Endothelial cell of umbilical vein (primary cell): ENCODE measurements around the gene HES6. TPM values are rescaled to one million over a fixed set of nuclear protein-coding genes. Genes with fewer than 3 reads are reported as not detected.

Source experiments
- BruUV-seq: library from RNA; stranded (reverse); fragments of 400-500 nt; replicated peaks from 2 replicates; lab custom pipeline; 2021; lab: Mats Ljungman, UMichigan
- CTCF ChIA-PET: fragments of 300-600, 350-600 bp; sonication (Branson Sonifier 250); formaldehyde crosslinking; loops from one replicate; lab custom pipeline; 2021; ENCODE audit warnings: antibody characterized with exemption, inconsistent platforms; lab: Charles Lee
- POLR2A ChIA-PET: fragments of 300-600, 350-600 bp; sonication (Branson Sonifier 250); formaldehyde crosslinking; loops from one replicate; lab custom pipeline; 2021; ENCODE audit warnings: antibody characterized with exemption, inconsistent platforms; lab: Charles Lee
- DNase-seq: peaks from one replicate; pipeline ENCODE4 v3.0.0-alpha.2; 2011; ENCODE audit warnings: low read depth, low spot score
- FAIRE-seq: peaks from 2 replicates; lab custom pipeline; 2011; peaks lifted over from hg19 to GRCh38; lab: Jason Lieb, UNC
- H2AFZ ChIP-seq: 2 replicates; pipeline ENCODE4 v1.6.0; 2012; ENCODE audit warnings: low read depth, low read length, control low read depth, inconsistent platforms
- H3K27ac ChIP-seq: 2 replicates; pipeline ENCODE4 v1.5.1; 2011; ENCODE audit warnings: low read depth, mild to moderate bottlenecking, control low read depth, low read length, moderate library complexity; ENCODE audit not compliant: insufficient read depth
- H3K27me3 ChIP-seq, 2 experiments: 2 replicates each; pipeline versions ENCODE4 v1.6.0 to v1.6.1; 2011; ENCODE audit warnings: low read length in 2 of 2, mixed read lengths in 1 of 2; ENCODE audit not compliant: control insufficient read depth in 2 of 2, insufficient read depth in 2 of 2
- H3K36me3 ChIP-seq, 2 experiments: 2 replicates in 1 of 2; 3 replicates in 1 of 2; pipeline ENCODE4 v1.5.1; 2011; ENCODE audit warnings: low read length in 2 of 2, mild to moderate bottlenecking in 1 of 2, moderate library complexity in 1 of 2; ENCODE audit not compliant: control insufficient read depth in 2 of 2, insufficient read depth in 2 of 2; ENCODE audit errors: extremely low read depth in 1 of 2
- H3K4me1 ChIP-seq: 3 replicates; pipeline ENCODE4 v1.5.1; 2011; ENCODE audit warnings: mild to moderate bottlenecking, low read length; ENCODE audit not compliant: control insufficient read depth, insufficient read depth; ENCODE audit errors: extremely low read depth
- H3K4me2 ChIP-seq: 2 replicates; pipeline ENCODE4 v1.6.1; 2011; ENCODE audit warnings: low read length, control low read depth, mixed read lengths; ENCODE audit not compliant: insufficient read depth
- H3K4me3 ChIP-seq, 3 experiments: fragments of 200-600 bp in 1 of 3; sonication (generic), shearing (Covaris generic) in 1 of 3; replicated peaks in 1 of 3; 2 replicates each; pipeline ENCODE4 v1.5.1; 2011 to 2016; ENCODE audit warnings: control low read depth in 3 of 3, low read length in 3 of 3, mild to moderate bottlenecking in 2 of 3, inconsistent platforms in 1 of 3, low read depth in 1 of 3, moderate library complexity in 1 of 3; ENCODE audit not compliant: insufficient read depth in 1 of 3
- H3K79me2 ChIP-seq: 2 replicates; pipeline ENCODE4 v1.6.0; 2012; ENCODE audit warnings: low read length, inconsistent platforms; ENCODE audit not compliant: control insufficient read depth, insufficient read depth
- H3K9ac ChIP-seq: replicated peaks from 2 replicates; pipeline ENCODE3; 2011; ENCODE audit warnings: low read length, control low read depth; ENCODE audit not compliant: insufficient read depth; ENCODE audit errors: extremely low read depth
- H3K9me1 ChIP-seq: replicated peaks from 3 replicates; pipeline ENCODE4 v1.6.0; 2011; ENCODE audit warnings: mild to moderate bottlenecking, low read length; ENCODE audit not compliant: control insufficient read depth, insufficient read depth; ENCODE audit errors: extremely low read depth
- H3K9me3 ChIP-seq: replicated peaks from 2 replicates; pipeline ENCODE4 v1.5.1; 2012; ENCODE audit warnings: low read length, inconsistent platforms; ENCODE audit not compliant: control insufficient read depth, insufficient read depth
- H4K20me1 ChIP-seq: replicated peaks from 2 replicates; pipeline ENCODE3; 2011; ENCODE audit warnings: mild to moderate bottlenecking, low read length; ENCODE audit not compliant: control insufficient read depth, insufficient read depth; ENCODE audit errors: extremely low read depth
- CTCF ChIP-seq, 2 donors: IDR thresholded peaks; 1 replicate in 1 of 2; 2 replicates in 1 of 2; pipeline ENCODE4 v1.5.1; 2011; ENCODE audit warnings: low read length in 2 of 2, mild to moderate bottlenecking in 2 of 2, moderate library complexity in 2 of 2, control low read depth in 1 of 2, inconsistent platforms in 1 of 2, low read depth in 1 of 2; ENCODE audit not compliant: insufficient read depth in 1 of 2; ENCODE audit errors: extremely low read depth in 1 of 2
- EZH2 ChIP-seq: IDR thresholded peaks from 2 replicates; pipeline ENCODE4 v1.6.1; 2012; ENCODE audit warnings: borderline replicate concordance, low read depth, mild to moderate bottlenecking, moderate library complexity, low read length, inconsistent platforms; ENCODE audit not compliant: severe bottlenecking
- FOS ChIP-seq: IDR thresholded peaks from 2 replicates; pipeline ENCODE4 v1.6.1; 2011; ENCODE audit warnings: mild to moderate bottlenecking, low read length, moderate library complexity, borderline replicate concordance; ENCODE audit not compliant: insufficient read depth
- GATA2 ChIP-seq: IDR thresholded peaks from 2 replicates; pipeline ENCODE4 v1.7.0; 2011; ENCODE audit warnings: low read depth, mild to moderate bottlenecking, moderate library complexity, mixed read lengths, low read length; ENCODE audit not compliant: insufficient read length, insufficient read depth
- JUN ChIP-seq: IDR thresholded peaks from 2 replicates; pipeline ENCODE4 v1.6.1; 2011; ENCODE audit warnings: borderline replicate concordance, low read depth; ENCODE audit not compliant: insufficient read length, insufficient read depth
- MAX ChIP-seq: IDR thresholded peaks from 2 replicates; pipeline ENCODE4 v1.6.1; 2011; ENCODE audit not compliant: insufficient read depth, insufficient read length
- MYC ChIP-seq: IDR thresholded peaks from one replicate; pipeline ENCODE4 v1.6.1; 2011; ENCODE audit warnings: mild to moderate bottlenecking, low read depth, low read length
- POLR2A ChIP-seq: IDR thresholded peaks from 2 replicates; pipeline ENCODE4 v1.6.1; 2012; ENCODE audit warnings: low read depth, mild to moderate bottlenecking, control low read depth, low read length
- POLR2AphosphoS5 ChIP-seq: IDR thresholded peaks from 2 replicates; pipeline ENCODE4 v1.6.1; 2012; ENCODE audit warnings: low read depth, mild to moderate bottlenecking, control low read depth, low read length, moderate library complexity; ENCODE audit not compliant: insufficient read depth
- dilution Hi-C: fragments of 300-500 bp; cut with MboI; formaldehyde crosslinking; loops from one replicate; pipeline ENCODE4 v1.15.0; 2019; ENCODE audit warnings: low sequenced_read_pairs; ENCODE audit not compliant: extremely low pct_ligation_motif_present
- intact Hi-C: fragments of 100-400 bp; cut with micrococcal nuclease; formaldehyde crosslinking; loops from one replicate; pipeline ENCODE4 v1.10.0; 2022
- polyA plus RNA-seq, 4 experiments: library from polyadenylated mRNA; depleted of rRNA in 3 of 4; stranded (reverse) in 3 of 4; unstranded in 1 of 4; fragments of >200 nt; gene quantifications; 2 replicates each; pipeline versions ENCODE4 v1.2.1 to v1.2.3, GENCODE V29; 2011 to 2012; ENCODE audit warnings: missing spikeins in 1 of 4
- total RNA-seq: library from RNA; stranded (reverse); gene quantifications from 2 replicates; pipeline ENCODE4 v1.2.3, GENCODE V29; 2021

HES6 gene
- total and polyA plus RNA-seq, 2 donors (not counting 3 experiments of a cell fraction or from before 2014, with no cell fraction given): 2.2 to 5.1 TPM

GRCh38 chr2:238270606-238271005 lies 30.8 kb upstream of the HES6 start:
- Histone ChIP-seq H3K9me3 (no peaks in the 10 kb centered on the region), H3K4me2 (no peak overlapping the region), H3K79me2 (no peaks in the 10 kb centered on the region), H4K20me1 (no peaks in the 10 kb centered on the region), H2AFZ (no peak overlapping the region), H3K27ac (no peak overlapping the region), H3K27me3 (no peaks in the 10 kb centered on the region), H3K4me3 (no peak overlapping the region), H3K9me1 (no peaks in the 10 kb centered on the region), H3K36me3 (peaks cover 0 to 3% of the 10 kb centered on the region in 2 experiments), H3K9ac (no peak overlapping the region), H3K4me1 (no peaks in the 10 kb centered on the region)
- POLR2A ChIA-PET: no interaction called here
- TF ChIP-seq EZH2: no peak
- TF ChIP-seq FOS: no peak
- no peak for TF ChIP-seq POLR2AphosphoS5
- TF ChIP-seq MAX: no peak
- no peak for TF ChIP-seq CTCF (IDR thresholded peaks at IDR 0.05; ENCODE audit: extremely low read depth in 1 of 2, insufficient read depth in 1 of 2, low read depth in 1 of 2, low read length in 2 of 2)
- no peak for TF ChIP-seq MYC
- no peak for TF ChIP-seq POLR2A
- TF ChIP-seq JUN: no peak
- no peak for TF ChIP-seq GATA2
- no peak for DNase-seq
- BruUV-seq: no TSS peak
- dilution Hi-C loops: no loop called here
- CTCF ChIA-PET: no interaction called here
- FAIRE-seq: no peak
- intact Hi-C loops: no loop called here
